Measurements from ENCODE around the gene GTPBP2. TPM values are rescaled to one million over a fixed set of nuclear protein-coding genes. Genes with fewer than 3 reads are reported as not detected.

The GTPBP2 gene
- total and polyA plus RNA-seq, 2 of the 8 experiments (the other 6 are each of a cell fraction or from before 2014, with no cell fraction given), result 58.3 to 86.1 TPM

GRCh38 chr6:43575772-43576551 lies 53.1 kb downstream of the GTPBP2 start, which contains the start of the genes POLH and XPO5 (continued):
- TF ChIP-seq POLR2A (IDR thresholded peaks at IDR 0.05; ENCODE audit: control extremely low read depth in 1 of 2, low read depth in 2 of 2, low read length in 2 of 2) (peak in 1 of 2 experiments; percentile 68; a peak in 2 of 3 replicates), TCF12 (IDR thresholded peaks at IDR 0.05; ENCODE audit: low read depth, low read length) (no peak), CEBPB (IDR thresholded peaks at IDR 0.05; ENCODE audit: low read depth, low read length) (no peak), TEAD4 (IDR thresholded peaks at IDR 0.05; ENCODE audit: low read depth, low read length) (peak; percentile 45; the same call in 1 of the 2 replicates), CBX8 (IDR thresholded peaks at IDR 0.05; ENCODE audit: borderline replicate concordance, low read depth, low read length) (no peak), RNF2 (IDR thresholded peaks at IDR 0.05; ENCODE audit: borderline replicate concordance, low read depth, low read length, missing control alignments, poor library complexity, severe bottlenecking) (peak; percentile 8), TAF1 (IDR thresholded peaks at IDR 0.05; ENCODE audit: low read depth, low read length) (peak; percentile 81; the same call in 1 of the 2 replicates), BACH1 (IDR thresholded peaks at IDR 0.05; ENCODE audit: low read length) (no peak), SIN3A (conservative IDR thresholded peaks at IDR 0.05 in 1 of 2, IDR thresholded peaks at IDR 0.05 in 1 of 2; ENCODE audit: low read depth in 1 of 2, low read length in 2 of 2) (peak; percentile 90 to 94)
- TF ChIP-seq, protein P1, sequence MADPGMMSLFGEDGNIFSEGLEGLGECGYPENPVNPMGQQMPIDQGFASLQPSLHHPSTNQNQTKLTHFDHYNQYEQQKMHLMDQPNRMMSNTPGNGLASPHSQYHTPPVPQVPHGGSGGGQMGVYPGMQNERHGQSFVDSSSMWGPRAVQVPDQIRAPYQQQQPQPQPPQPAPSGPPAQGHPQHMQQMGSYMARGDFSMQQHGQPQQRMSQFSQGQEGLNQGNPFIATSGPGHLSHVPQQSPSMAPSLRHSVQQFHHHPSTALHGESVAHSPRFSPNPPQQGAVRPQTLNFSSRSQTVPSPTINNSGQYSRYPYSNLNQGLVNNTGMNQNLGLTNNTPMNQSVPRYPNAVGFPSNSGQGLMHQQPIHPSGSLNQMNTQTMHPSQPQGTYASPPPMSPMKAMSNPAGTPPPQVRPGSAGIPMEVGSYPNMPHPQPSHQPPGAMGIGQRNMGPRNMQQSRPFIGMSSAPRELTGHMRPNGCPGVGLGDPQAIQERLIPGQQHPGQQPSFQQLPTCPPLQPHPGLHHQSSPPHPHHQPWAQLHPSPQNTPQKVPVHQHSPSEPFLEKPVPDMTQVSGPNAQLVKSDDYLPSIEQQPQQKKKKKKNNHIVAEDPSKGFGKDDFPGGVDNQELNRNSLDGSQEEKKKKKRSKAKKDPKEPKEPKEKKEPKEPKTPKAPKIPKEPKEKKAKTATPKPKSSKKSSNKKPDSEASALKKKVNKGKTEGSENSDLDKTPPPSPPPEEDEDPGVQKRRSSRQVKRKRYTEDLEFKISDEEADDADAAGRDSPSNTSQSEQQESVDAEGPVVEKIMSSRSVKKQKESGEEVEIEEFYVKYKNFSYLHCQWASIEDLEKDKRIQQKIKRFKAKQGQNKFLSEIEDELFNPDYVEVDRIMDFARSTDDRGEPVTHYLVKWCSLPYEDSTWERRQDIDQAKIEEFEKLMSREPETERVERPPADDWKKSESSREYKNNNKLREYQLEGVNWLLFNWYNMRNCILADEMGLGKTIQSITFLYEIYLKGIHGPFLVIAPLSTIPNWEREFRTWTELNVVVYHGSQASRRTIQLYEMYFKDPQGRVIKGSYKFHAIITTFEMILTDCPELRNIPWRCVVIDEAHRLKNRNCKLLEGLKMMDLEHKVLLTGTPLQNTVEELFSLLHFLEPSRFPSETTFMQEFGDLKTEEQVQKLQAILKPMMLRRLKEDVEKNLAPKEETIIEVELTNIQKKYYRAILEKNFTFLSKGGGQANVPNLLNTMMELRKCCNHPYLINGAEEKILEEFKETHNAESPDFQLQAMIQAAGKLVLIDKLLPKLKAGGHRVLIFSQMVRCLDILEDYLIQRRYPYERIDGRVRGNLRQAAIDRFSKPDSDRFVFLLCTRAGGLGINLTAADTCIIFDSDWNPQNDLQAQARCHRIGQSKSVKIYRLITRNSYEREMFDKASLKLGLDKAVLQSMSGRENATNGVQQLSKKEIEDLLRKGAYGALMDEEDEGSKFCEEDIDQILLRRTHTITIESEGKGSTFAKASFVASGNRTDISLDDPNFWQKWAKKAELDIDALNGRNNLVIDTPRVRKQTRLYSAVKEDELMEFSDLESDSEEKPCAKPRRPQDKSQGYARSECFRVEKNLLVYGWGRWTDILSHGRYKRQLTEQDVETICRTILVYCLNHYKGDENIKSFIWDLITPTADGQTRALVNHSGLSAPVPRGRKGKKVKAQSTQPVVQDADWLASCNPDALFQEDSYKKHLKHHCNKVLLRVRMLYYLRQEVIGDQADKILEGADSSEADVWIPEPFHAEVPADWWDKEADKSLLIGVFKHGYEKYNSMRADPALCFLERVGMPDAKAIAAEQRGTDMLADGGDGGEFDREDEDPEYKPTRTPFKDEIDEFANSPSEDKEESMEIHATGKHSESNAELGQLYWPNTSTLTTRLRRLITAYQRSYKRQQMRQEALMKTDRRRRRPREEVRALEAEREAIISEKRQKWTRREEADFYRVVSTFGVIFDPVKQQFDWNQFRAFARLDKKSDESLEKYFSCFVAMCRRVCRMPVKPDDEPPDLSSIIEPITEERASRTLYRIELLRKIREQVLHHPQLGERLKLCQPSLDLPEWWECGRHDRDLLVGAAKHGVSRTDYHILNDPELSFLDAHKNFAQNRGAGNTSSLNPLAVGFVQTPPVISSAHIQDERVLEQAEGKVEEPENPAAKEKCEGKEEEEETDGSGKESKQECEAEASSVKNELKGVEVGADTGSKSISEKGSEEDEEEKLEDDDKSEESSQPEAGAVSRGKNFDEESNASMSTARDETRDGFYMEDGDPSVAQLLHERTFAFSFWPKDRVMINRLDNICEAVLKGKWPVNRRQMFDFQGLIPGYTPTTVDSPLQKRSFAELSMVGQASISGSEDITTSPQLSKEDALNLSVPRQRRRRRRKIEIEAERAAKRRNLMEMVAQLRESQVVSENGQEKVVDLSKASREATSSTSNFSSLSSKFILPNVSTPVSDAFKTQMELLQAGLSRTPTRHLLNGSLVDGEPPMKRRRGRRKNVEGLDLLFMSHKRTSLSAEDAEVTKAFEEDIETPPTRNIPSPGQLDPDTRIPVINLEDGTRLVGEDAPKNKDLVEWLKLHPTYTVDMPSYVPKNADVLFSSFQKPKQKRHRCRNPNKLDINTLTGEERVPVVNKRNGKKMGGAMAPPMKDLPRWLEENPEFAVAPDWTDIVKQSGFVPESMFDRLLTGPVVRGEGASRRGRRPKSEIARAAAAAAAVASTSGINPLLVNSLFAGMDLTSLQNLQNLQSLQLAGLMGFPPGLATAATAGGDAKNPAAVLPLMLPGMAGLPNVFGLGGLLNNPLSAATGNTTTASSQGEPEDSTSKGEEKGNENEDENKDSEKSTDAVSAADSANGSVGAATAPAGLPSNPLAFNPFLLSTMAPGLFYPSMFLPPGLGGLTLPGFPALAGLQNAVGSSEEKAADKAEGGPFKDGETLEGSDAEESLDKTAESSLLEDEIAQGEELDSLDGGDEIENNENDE (IDR thresholded peaks at IDR 0.05; ENCODE audit: insufficient replicate concordance, low read length), result no peak
